Measurements from ENCODE around the gene NXPH4.

Gene NXPH4

DNA sequence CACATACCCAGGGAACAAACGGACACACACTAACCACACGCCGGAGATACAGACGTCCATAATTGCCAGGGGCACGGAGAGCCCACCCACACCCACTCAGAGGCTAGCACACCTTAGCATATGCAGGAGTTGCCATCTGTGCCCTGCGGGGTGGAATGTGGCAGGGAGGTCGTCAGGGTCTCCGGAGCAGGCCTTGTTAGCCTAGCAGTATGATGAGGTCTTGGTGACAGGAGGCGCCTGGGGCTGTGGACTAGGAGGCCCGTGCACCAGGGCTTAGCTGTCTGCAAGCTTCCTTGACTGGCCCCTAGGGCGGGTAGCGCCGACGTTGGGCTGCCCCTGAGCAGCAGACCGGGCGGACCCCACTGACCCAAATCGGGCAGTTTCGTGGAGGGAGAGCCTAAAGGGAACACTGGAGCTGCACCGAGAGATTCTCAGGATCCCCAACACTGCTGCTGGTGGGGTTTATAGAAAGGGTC, 24.4 kb downstream of the NXPH4 start:
- in situ Hi-C loops (cut with MboI; ENCODE audit: low sequenced_read_pairs): no loop called here

DNA sequence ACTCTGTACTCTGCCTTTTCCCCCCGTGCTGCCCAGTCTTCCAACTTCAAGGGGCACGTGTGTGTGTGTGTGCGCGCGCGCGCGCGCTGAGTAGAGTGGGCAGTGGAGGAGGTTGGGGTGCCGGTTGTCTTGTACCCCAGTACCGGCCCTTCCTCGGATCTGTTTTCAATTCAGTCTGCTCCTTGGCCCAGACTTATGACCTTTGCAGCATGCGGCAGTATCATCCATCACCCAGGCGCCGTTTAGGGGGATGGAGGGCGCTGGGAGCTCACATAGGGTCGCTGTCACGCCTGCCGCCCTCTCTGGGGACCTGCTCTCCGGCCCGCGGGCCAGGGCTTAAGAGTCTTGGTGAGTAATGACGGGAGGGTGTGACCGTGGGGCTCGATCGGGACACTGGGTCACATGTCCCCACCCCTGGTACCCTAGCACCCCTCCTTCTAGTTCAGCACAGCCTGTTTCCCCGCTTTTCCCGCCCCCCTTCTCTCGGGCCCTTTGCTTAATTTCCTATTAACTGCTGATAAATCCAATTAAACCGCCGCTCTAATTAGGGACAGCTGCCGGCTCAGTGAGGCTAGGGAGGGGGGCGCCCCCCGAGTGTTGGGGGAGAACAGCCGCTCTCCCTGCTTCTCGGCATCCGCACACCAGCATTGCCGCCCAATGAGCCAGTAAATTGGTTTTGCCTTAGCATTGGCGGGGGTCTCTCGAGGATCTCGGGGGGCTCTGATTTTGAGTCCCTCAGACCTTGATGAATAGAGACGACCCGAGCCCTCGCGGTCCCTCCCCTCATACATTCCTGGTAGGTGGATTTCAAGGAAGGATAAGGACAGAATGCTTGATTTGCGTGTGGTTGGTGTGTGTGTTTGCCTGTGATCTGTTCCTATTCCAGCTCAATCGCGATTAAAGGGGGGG, 25.1 kb downstream of the NXPH4 start:
- in situ Hi-C loops (cut with MboI; ENCODE audit: low sequenced_read_pairs): no loop called here

DNA sequence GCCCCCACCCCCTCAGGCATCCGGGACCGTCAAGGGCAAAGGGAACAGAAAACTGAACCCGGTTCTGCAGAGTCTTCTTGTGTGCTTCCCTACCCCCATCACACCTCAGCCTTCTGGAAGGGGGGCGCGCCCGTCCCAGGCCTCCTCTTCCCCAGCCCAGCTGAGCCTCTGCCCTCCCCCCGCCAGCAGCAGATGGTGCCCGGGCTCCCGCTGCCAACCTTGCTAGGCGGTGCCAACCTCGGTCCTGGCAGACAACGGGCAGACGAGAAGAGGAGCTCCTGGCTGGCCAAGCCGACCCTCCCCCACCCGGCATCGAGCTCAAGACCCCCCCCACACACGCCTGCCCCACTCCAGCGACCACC, 25.7 kb downstream of the NXPH4 start:
- in situ Hi-C loops (cut with MboI; ENCODE audit: low sequenced_read_pairs): no loop called here

DNA sequence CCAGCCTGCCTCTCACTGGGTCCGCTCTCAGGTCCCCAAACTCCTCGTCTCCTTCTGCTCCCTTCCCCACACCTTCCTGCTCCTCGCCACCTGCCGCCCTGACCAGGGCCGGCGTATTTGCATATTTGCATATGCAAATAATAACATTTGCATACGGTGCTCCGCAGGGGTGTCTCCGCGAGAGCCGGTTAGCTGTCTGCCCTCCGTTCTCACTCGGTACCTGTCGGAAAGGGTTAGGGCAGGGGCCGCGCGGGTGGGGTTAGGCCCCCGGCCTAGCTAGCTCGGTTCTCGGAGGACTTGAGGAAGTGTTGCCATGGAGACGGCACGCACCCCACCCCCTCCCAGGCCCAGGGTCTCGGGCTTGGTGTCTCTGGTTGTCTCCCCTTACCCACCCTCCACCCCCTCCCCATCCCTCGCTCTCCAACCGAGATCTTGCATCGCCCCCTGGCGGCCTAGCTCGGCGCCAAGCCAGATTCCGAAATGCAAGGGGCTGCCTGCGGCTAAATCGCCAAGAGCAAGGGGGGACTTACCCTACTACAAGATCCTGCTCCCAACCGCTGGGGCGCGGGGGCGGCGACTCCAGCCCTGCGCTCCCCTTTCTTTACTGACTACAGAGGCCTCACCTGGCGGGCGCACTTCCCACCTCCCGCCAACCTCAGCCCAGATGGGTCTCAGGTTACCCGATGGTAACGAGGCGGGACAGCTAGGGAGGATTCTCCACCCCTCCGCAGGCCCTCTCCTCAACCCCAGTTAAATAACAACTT, 26.3 kb downstream of the NXPH4 start:
- in situ Hi-C loops (cut with MboI; ENCODE audit: low sequenced_read_pairs): no loop called here

DNA sequence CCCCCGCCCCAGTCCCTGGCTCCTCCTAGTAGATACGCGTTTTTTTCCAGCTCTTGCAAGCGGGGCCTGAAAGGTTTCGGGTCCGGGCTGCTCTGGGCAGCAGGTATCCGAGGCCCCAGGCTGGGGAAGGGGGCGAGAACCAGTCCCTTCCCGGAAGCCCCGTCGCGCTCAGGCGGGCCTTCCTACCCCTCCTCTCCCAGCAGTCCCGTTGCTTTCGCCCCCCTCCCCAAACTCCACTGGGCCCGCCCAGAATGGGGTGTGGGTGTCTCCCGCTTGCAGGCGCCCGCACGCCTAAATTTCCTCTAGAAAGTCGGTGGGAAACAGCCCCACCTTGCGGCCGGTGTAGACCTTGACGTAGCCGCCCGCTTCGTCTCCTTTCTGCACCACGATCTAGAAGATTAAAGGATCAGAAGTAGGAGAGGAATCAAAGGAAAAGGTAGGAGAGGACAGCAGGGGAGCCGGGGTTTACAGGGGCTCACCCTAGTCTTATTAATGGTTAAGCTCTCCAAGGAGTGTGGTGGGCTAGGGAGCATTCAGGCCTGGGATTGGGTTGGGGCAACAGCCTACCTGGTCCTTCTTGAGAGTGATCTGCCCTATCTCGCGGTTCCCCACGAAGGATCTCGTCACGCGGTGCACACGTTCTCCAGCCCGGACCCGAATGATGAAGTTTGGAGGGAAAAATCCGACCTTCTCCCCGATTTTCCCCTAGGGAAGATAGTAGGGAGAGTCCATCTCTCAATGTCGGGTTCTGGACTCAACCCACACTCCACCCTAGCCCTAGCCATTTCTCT, 27.1 kb downstream of the NXPH4 start:
- in situ Hi-C loops (cut with MboI; ENCODE audit: low sequenced_read_pairs): no loop called here

DNA sequence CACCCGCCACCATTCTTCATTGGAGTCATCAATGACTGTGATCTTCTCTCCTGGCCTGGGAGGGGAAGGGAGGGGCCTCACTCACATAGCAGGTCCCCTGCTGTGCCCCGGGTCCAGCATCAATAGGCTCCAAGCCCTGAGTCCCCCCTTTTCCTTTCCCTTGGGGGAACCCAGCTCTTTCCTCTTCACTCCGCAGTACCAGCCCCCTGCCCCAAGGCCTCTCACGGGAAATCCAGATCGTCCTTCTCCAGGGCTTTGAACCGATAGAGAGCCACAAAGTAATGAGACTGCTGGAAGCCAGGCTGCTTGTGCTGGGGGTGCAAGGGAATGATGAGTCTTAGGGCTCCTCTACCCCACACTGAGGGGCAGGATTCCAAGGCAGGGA, 27.7 kb downstream of the NXPH4 start:
- in situ Hi-C loops (cut with MboI; ENCODE audit: low sequenced_read_pairs): no loop called here

DNA sequence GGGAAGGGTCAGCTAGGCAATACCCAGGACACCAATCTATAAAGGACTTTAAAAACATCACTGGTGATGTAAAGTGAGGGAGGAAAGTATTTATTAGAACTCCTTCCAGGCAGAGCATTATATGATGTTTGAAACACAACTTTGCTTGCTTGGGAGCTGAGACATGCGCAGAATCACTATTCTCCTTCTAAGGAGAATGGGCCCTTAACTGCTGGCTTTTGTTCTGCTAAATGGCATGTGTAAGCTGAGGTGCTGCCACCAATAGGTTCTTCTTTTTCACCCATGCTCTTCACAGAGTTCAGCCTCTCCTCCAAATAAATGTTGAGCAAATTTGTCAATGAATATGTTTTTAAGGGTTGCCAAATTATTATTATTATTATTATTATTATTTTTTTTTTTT, 30.4 kb downstream of the NXPH4 start:
- in situ Hi-C loops (cut with MboI; ENCODE audit: low sequenced_read_pairs): no loop called here

DNA sequence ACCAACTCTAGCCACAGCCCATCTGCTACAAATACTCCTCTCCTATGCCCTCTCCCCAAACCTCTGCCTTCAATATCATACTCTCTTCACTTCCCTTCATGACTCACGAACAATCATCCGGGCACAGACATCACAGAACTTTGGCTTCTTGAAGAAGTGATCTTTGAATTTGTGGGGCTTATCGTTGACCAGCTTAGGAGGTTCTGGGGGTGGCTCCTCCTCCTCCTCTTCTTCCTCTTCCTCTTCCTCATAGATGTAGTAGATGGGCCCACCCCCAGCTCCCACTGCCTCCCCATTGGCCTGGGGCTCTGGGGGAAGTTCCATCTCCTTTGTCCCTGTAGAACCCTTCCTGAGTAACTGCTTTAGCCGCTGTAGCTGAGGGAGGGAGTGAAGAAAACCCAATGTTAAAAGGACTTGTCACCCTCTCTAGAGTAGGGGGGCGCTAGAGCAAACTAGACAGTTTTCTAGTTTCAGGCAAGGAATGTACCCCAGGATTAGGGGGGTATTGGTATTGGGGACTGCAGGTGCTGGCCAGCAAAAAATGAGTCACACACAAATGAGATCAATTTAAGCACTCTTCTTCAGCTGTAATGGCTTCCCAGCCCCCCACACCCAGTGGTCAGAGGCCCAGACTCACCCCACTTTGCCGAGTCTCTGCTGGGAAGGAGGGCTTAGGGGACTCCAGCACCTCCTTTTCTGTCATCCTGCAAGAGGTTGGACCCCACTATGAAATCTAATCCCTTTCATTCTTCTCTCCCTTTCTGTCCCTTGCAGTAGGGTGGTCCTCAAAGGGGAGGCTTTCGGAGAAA, 32.5 kb downstream of the NXPH4 start:
- in situ Hi-C loops (cut with MboI; ENCODE audit: low sequenced_read_pairs): no loop called here

DNA sequence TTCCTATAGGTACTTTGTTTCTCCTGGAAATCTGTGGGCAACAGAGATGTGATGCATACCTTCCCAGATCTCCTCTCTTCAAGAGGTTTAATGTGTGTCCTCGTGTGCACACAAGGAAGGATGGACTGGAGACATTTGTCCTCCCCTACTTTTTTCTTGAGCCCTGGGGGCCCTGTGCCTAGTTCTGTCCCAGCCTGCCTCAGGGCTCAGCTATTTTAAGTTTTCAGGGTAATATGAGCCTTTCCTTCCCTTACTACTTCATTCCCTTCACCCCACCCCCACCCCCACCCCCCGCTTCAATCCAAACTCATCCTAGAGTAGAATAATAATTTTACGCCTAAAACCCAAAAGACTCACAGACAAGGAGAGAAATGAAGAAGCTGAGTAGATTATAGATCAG, 33.9 kb downstream of the NXPH4 start:
- in situ Hi-C loops (cut with MboI; ENCODE audit: low sequenced_read_pairs): no loop called here

DNA sequence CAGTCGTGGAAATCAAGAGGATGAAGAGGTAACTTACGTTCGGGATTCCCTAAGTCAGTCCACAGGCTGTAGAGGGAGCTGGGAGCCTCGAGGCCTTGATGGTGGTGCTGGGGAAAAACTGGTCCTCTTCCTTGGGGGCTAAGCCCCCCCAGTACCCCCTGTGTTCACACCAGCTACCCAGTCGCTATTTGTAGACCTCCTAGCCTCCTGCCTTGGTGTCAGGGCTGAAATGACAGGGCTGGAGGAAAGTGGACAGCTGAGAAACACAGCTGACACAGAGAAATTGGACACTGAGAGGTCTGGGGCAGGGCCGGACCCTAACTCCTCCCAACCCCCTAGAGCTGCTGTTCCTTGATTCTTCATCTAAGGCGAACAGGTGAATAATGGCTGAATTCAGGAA, 34.4 kb downstream of the NXPH4 start, which contains the start of gene STAC3:
STAC3 (minus strand) TSS at position 232 of the 400 bp plus-strand sequence. CDS start 1,551 bp downstream, outside the sequence.
- in situ Hi-C loops (cut with MboI; ENCODE audit: low sequenced_read_pairs): no loop called here

DNA sequence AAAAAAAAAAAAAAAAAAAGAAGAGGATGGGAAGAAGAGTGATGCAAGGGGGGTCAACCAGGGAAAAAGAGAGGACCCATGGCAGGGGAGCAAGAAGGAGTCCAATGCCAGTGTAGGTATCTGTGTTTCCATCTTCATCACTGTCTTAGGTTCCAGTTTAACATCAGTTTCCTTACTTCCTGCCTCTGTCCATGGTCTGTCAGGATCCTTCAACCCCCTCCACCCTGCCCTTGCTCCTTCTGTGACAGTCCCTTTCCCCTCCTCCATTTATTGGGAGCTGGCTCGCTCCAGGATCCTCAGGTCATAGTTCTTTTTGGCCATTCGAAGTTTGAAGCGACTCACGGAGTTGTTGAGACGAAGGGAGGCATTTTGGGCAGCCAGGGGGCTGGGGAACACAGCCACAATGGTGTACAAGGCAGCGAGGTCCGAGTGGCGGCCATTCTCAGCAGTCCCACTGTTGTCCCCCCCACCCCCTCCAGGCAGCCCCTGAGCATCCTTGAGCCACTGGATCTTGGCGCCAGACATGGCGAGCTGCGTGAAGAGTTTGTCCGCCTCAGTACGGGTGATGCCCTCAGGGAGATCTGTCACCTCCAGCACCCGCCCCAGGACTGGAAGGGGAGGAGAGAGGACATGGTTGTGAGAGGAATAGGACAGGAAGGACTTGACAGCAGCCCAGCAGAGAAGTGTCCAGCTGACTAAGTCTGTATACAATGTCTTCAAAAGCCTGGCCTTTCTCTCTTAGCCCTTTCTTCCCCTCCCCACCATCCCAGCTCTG, 38.1 kb downstream of the NXPH4 start:
- in situ Hi-C loops (cut with MboI; ENCODE audit: low sequenced_read_pairs): no loop called here

DNA sequence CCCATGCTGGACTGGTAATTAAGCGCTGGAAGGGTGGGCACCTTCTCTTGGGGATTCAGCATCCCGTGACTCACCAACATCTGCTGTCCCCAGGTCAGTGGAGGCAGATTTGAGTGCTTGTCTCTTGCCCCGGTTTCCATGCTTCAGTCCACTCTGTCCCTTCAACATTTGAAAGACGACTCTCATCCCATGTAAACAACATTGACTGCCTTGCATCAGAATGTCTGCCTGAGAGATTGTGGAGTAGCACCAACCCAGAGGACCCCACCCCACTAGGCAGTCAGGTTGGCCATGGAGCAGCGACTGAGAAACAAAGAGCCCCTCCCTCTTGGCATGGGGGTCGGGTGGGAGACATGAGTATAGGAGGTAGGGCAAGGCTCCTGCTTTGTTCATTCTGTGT, 39.3 kb downstream of the NXPH4 start:
- in situ Hi-C loops (cut with MboI; ENCODE audit: low sequenced_read_pairs): no loop called here

DNA sequence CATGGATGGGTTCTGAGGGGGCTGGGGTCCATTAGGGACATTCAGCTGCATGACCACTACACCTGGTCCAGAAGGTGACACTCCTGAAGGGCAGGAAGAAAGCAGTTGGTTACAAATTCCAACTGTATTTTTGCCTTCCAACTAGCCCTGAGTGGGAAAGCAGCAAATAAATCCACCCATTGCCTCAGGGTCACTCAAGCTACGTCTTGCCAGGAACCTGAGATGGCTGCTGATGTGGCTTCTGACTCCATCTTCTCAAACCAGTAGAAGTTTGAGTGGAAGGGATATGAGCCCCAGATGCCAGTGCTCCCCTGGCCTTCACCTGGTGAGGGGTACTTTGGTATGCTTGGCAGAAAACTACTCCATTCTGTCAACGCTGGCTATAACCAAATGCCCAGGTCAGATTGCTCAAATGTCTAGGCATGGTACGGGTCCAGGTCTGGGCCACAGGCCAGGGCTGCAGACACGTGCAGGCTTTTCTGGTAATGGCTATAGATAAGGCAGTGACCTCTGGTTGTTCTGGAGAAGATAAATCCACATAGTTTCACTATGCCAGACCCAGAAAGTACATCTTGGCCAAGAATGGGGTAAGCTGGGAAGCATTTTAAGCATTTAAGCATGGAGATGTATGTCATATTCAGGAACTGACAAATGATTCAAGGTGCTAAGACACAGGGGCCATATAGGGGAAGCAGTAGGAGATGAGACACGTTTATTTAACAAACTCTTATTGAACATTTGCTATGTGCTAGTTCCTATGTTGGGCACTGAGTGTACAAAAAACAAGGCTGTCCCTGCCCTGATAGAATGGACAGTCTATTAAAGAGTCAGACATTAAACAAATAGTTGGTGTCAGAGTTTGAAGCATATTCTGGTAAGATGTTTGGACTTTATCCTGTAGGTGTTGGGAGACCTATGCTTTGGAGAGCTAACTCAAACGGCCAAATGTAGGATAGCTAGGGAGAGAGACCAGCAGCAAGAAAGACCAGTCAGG, 42.7 kb downstream of the NXPH4 start:
- in situ Hi-C loops (cut with MboI; ENCODE audit: low sequenced_read_pairs): no loop called here

DNA sequence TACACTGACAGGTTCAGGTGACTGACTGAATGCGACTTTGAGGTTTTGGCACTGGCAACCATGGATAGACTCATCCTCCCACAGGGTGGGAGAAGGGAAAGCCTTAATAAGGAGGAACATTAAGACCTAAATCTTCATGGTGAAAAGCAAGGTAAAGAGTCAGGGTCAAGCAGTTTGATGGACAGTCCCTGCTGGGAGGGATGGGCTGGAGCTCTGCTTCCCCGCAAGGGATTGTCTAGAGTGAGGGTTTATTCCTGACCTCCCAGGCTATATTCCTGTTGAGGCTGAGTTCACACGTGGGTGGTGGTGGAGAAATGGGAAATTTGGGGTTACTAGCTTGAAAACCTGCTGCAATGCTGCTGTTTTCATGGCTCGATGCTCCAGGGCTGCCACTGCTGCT, 43.8 kb downstream of the NXPH4 start:
- in situ Hi-C loops (cut with MboI; ENCODE audit: low sequenced_read_pairs): loop anchor here (10.0 kb wide), 1 partner anchor 194 kb away; the partner anchor contains the start of genes GLI1 and INHBE

DNA sequence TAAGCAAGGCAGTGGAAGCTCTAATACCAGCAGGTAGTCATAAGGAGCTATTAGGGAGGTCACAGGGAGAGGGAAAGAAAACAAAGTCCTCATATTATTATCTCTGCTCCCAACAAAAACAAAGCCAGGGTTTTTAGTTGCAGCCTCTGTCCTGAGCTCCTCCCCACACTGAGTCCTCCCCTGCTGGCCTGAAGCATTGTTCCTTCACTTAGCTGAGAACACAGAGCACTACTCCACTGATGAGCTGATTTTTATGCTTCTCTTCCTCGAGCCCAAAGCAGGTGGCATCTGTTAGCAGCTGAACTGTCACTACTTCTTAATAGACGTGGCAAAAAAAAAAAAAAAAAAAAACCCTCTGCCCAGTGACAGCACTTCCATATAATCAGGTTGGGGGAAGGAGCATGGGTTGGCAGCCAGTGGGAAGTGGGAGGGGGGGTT, 44.9 kb downstream of the NXPH4 start:
- in situ Hi-C loops (cut with MboI; ENCODE audit: low sequenced_read_pairs): loop anchor here (10.0 kb wide), 1 partner anchor 193 kb away; the partner anchor contains the start of genes GLI1 and INHBE

DNA sequence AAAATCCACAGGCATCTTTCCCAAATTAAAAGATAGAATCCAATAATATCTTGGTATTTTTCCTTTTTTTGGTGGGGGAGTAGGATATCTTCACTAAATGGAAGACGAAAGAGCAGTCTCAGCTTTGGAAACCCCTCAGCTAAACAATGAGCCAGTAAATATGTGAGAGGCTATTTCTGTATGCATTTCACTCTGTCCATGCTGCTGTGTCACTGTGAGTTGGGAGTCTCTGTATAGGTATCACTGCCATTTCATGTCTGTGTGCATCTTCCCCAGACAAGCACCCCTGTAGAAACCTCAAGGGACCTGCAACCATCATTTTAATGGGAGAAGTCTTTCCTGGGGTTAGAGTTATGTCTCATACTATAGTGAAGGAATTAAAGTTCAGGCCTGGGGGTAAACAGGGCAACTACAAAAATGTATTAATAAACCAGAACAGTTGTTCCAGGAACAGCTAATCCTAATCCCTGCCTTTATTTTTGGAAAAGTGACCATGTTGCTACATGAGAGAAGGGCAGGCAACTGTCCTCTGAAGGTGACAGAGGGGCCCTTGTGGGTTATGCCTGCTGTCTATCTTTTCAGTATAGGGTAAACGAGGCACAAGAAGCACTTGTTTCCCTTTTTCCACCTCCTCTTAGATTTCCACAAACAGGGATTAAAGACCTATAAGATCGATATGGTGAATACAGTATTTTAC, 45.7 kb downstream of the NXPH4 start:
- in situ Hi-C loops (cut with MboI; ENCODE audit: low sequenced_read_pairs): loop anchor here (10.0 kb wide), 1 partner anchor 193 kb away; the partner anchor contains the start of genes GLI1 and INHBE

DNA sequence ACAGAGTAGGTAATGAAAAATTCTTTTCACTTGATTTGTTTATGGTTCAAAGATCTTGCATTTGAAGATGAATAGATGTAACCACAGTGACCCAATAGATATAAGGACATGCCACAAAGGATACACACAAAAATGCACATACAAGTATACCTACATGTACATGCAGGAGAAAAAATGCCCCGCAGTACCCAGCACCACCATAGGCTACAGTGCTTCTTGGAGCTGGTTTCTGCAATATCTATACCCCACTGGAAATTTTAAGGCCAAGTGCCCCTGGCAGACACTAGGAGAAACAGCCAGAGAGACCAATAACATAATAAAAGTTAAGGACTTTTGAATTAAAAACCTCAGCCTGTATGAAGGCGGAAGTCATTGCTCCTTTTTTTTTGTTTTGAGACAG, 46.5 kb downstream of the NXPH4 start:
- in situ Hi-C loops (cut with MboI; ENCODE audit: low sequenced_read_pairs): loop anchor here (10.0 kb wide), 1 partner anchor 192 kb away; the partner anchor contains the start of genes GLI1 and INHBE

Data from HL-60/S4 treated with retinoic acid at 250 ng/mL for 4 days and 3 days (cell line).